Keratinocyte (primary cell): ENCODE results near the gene SKA2. TPM values are rescaled to one million over a fixed set of nuclear protein-coding genes. Genes with fewer than 3 reads are reported as not detected.
A peak's percentile ranks its signal among the peaks of the same experiment; 100 is the strongest.

Experiments
- DNase-seq: peaks from one replicate; pipeline ENCODE4 v3.0.0-alpha.2; 2011; ENCODE audit warnings: low read depth, missing footprints, low spot score
- FAIRE-seq: peaks from 2 replicates; lab custom pipeline; 2011; peaks lifted over from hg19 to GRCh38; lab: Jason Lieb, UNC
- H2AFZ ChIP-seq: 2 replicates; pipeline ENCODE4 v1.6.0; 2012; ENCODE audit warnings: low read length, control low read depth, inconsistent platforms; ENCODE audit not compliant: control insufficient read depth
- H3K27ac ChIP-seq: 2 replicates; pipeline ENCODE4 v1.5.1; 2011; ENCODE audit warnings: low read length; ENCODE audit not compliant: control insufficient read depth, insufficient read depth
- H3K27me3 ChIP-seq: 3 replicates; pipeline ENCODE4 v1.6.0; 2011; ENCODE audit warnings: low read length; ENCODE audit not compliant: control insufficient read depth, insufficient read depth; ENCODE audit errors: extremely low read depth
- H3K36me3 ChIP-seq, 2 experiments: 2 replicates in 1 of 2; 3 replicates in 1 of 2; pipeline ENCODE4 v1.5.1; 2011; ENCODE audit warnings: low read length in 2 of 2, mild to moderate bottlenecking in 1 of 2; ENCODE audit not compliant: control insufficient read depth in 2 of 2, insufficient read depth in 2 of 2; ENCODE audit errors: extremely low read depth in 1 of 2
- H3K4me1 ChIP-seq: 3 replicates; pipeline ENCODE4 v1.5.1; 2011; ENCODE audit warnings: low read length; ENCODE audit not compliant: control insufficient read depth, insufficient read depth; ENCODE audit errors: extremely low read depth
- H3K4me2 ChIP-seq: 3 replicates; pipeline ENCODE4 v1.6.0; 2011; ENCODE audit warnings: low read depth, low read length; ENCODE audit not compliant: control insufficient read depth, insufficient read depth; ENCODE audit errors: extremely low read depth
- H3K4me3 ChIP-seq, 3 experiments: fragments of 200-600 bp in 1 of 3; sonication (generic) in 1 of 3; 2 replicates in 2 of 3; 3 replicates in 1 of 3; pipeline ENCODE4 v1.5.1; 2011 to 2016; ENCODE audit warnings: low read length in 3 of 3, mild to moderate bottlenecking in 3 of 3, control low read depth in 2 of 3, inconsistent platforms in 1 of 3, low read depth in 1 of 3, mixed read lengths in 1 of 3, mixed run types in 1 of 3, moderate library complexity in 1 of 3; ENCODE audit not compliant: control insufficient read depth in 2 of 3, insufficient read depth in 2 of 3; ENCODE audit errors: extremely low read depth in 1 of 3
- H3K79me2 ChIP-seq: 2 replicates; pipeline ENCODE4 v1.6.0; 2012; ENCODE audit warnings: low read length; ENCODE audit not compliant: control insufficient read depth, insufficient read depth
- H3K9ac ChIP-seq: 3 replicates; pipeline ENCODE4 v1.6.0; 2011; ENCODE audit warnings: low read length; ENCODE audit not compliant: control insufficient read depth, insufficient read depth; ENCODE audit errors: extremely low read depth
- H3K9me1 ChIP-seq: 3 replicates; pipeline ENCODE4 v1.6.0; 2011; ENCODE audit warnings: low read length; ENCODE audit not compliant: control insufficient read depth, insufficient read depth; ENCODE audit errors: extremely low read depth
- H3K9me3 ChIP-seq: 2 replicates; pipeline ENCODE4 v1.5.1; 2012; ENCODE audit warnings: low read depth, low read length; ENCODE audit not compliant: control insufficient read depth
- H4K20me1 ChIP-seq: 3 replicates; pipeline ENCODE4 v1.6.0; 2011; ENCODE audit warnings: low read length; ENCODE audit not compliant: control insufficient read depth, insufficient read depth; ENCODE audit errors: extremely low read depth
- CTCF ChIP-seq, 3 experiments: IDR thresholded peaks in 1 of 3; conservative IDR thresholded peaks in 1 of 3; optimal IDR thresholded peaks in 1 of 3; 2 replicates in 2 of 3; 3 replicates in 1 of 3; pipeline versions ENCODE3 to v1.5.1; 2011; ENCODE audit warnings: low read length in 3 of 3, mild to moderate bottlenecking in 3 of 3, moderate library complexity in 2 of 3, control low read depth in 1 of 3, inconsistent platforms in 1 of 3; ENCODE audit not compliant: insufficient read depth in 2 of 3; ENCODE audit errors: extremely low read depth in 1 of 3
- EZH2 ChIP-seq: IDR thresholded peaks from one replicate; pipeline ENCODE4 v1.6.1; 2012; ENCODE audit warnings: inconsistent platforms, mild to moderate bottlenecking, low read length, moderate library complexity
- dilution Hi-C: fragments of 300-500 bp; cut with MboI; formaldehyde crosslinking; loops from one replicate; pipeline ENCODE4 v1.7.0; 2020; ENCODE audit warnings: low sequenced_read_pairs; ENCODE audit not compliant: extremely low pct_ligation_motif_present
- polyA plus RNA-seq, 5 experiments: library from polyadenylated mRNA; depleted of rRNA in 3 of 5; stranded (reverse) in 3 of 5; stranded (forward) in 1 of 5; unstranded in 1 of 5; fragments of >200 nt; gene quantifications; 1 replicate in 1 of 5; 2 replicates in 3 of 5; 3 replicates in 1 of 5; pipeline versions ENCODE4 v1.2.1 to v1.2.3, GENCODE V29; 2011 to 2012; ENCODE audit warnings: missing spikeins in 2 of 5, low read depth in 1 of 5, low replicate concordance in 1 of 5

The SKA2 gene
- polyA plus RNA-seq, 1 donor (not counting 4 experiments of a cell fraction or from before 2014, with no cell fraction given) = 52.8 TPM

GRCh38 chr17:59167571-59168001 lies 12.6 kb upstream of the SKA2 start:
- H3K9ac ChIP-seq = no peak overlapping the region
- no peaks in the 10 kb centered on the region for H3K9me3 ChIP-seq
- peaks cover 57% of the 10 kb centered on the region for H3K79me2 ChIP-seq
- no peaks in the 10 kb centered on the region for H3K9me1 ChIP-seq
- H3K36me3 ChIP-seq = peaks cover 0 to 3% of the 10 kb centered on the region in 2 experiments
- H3K27ac ChIP-seq = peak overlapping the region; percentile 54
- no peaks in the 10 kb centered on the region for H4K20me1 ChIP-seq
- H2AFZ ChIP-seq = peak overlapping the region; percentile 74
- no peak for DNase-seq
- no peak overlapping the region for H3K4me3 ChIP-seq
- dilution Hi-C loops = no loop called here
- peak overlapping the region; percentile 62 for H3K4me2 ChIP-seq
- H3K27me3 ChIP-seq = no peaks in the 10 kb centered on the region
- TF ChIP-seq EZH2 = no peak
- H3K4me1 ChIP-seq = peaks cover 17% of the 10 kb centered on the region
- peak; percentile 61 for FAIRE-seq

GRCh38 chr17:59165933-59166342 lies 11.0 kb upstream of the SKA2 start:
- FAIRE-seq = no peak

More at GRCh38 chr17:59165933-59166342, 11.0 kb upstream of the SKA2 start:
- Histone ChIP-seq H4K20me1 (no peaks in the 10 kb centered on the region), H3K27ac (no peak overlapping the region), H2AFZ (peak overlapping the region; percentile 64), H3K27me3 (no peaks in the 10 kb centered on the region), H3K4me2 (peak overlapping the region; percentile 61), H3K79me2 (peaks cover 72% of the 10 kb centered on the region), H3K36me3 (no peaks in the 10 kb centered on the region), H3K9me1 (no peaks in the 10 kb centered on the region), H3K4me3 (peak overlapping the region in 1 of 3 experiments; percentile 33), H3K9me3 (no peaks in the 10 kb centered on the region), H3K4me1 (peaks cover 17% of the 10 kb centered on the region), H3K9ac (no peak overlapping the region)
- dilution Hi-C loops = no loop called here
- no peak for TF ChIP-seq EZH2
- peak; percentile 62 to 93 (median 67) for TF ChIP-seq CTCF (optimal IDR thresholded peaks at IDR 0.05 in 1 of 3, IDR thresholded peaks at IDR 0.05 in 1 of 3, conservative IDR thresholded peaks at IDR 0.05 in 1 of 3; ENCODE audit: extremely low read depth in 1 of 3, insufficient read depth in 2 of 3, low read length in 3 of 3)
- DNase-seq = no peak
